HEK293 (cell line): ENCODE results near the gene USP13.
A peak's percentile ranks its signal among the peaks of the same experiment; 100 is the strongest.

Experiments used
- CTCF ChIA-PET: fragments of 350-600 bp; formaldehyde crosslinking; extraction: SDS; loops from one replicate; lab custom pipeline; 2021; ENCODE audit warnings: antibody characterized with exemption; lab: Yijun Ruan, JAX
- POLR2A ChIA-PET: fragments of 300-600 bp; formaldehyde crosslinking; extraction: SDS; loops from one replicate; lab custom pipeline; 2020; ENCODE audit warnings: antibody characterized with exemption, inconsistent platforms; lab: Yijun Ruan, JAX
- H3K27ac ChIP-seq: fragments of 200-500 bp; sonication (Bioruptor generic); 2 replicates; pipeline ENCODE4 v1.5.1; 2014; ENCODE audit warnings: low read depth, low read length, control low read depth, inconsistent platforms; ENCODE audit errors: extremely low read depth
- H3K36me3 ChIP-seq, 2 experiments: fragments of 200-500 bp in 1 of 2; sonication (Bioruptor generic) in 1 of 2; 1 replicate in 1 of 2; 2 replicates in 1 of 2; pipeline ENCODE4 v1.5.1; 2014 to 2017; ENCODE audit warnings: inconsistent platforms in 2 of 2, low read length in 2 of 2; ENCODE audit not compliant: control insufficient read depth in 2 of 2, insufficient read depth in 1 of 2
- H3K4me1 ChIP-seq: fragments of 200-500 bp; sonication (Bioruptor generic); 2 replicates; pipeline ENCODE4 v1.5.1; 2014; ENCODE audit warnings: mild to moderate bottlenecking, low read length, inconsistent platforms; ENCODE audit not compliant: control insufficient read depth, insufficient read depth
- H3K4me3 ChIP-seq: 2 replicates; pipeline ENCODE4 v1.5.1; 2011; ENCODE audit warnings: low read depth, mild to moderate bottlenecking, control low read depth, low read length, moderate library complexity
- H3K9me3 ChIP-seq: fragments of 200-500 bp; sonication (Bioruptor generic); 2 replicates; pipeline ENCODE4 v1.5.1; 2014; ENCODE audit warnings: low read depth, low read length, inconsistent platforms; ENCODE audit not compliant: control insufficient read depth, insufficient read depth
- FEZF1 ChIP-seq: fragments of 450-650 bp; formaldehyde crosslinking; IDR thresholded peaks from 2 replicates; pipeline ENCODE4 v1.5.1; 2016; ENCODE audit warnings: missing biosample characterization, missing genetic modification characterization
- GLIS1 ChIP-seq: fragments of 450-650 bp; formaldehyde crosslinking; IDR thresholded peaks from 2 replicates; pipeline ENCODE4 v1.5.1; 2016; ENCODE audit warnings: missing biosample characterization, missing genetic modification characterization
- HOXA7 ChIP-seq: sonication (generic); formaldehyde crosslinking; IDR thresholded peaks from 2 replicates; pipeline ENCODE4 v1.8.1; 2022; ENCODE audit warnings: missing genetic modification reagents, borderline replicate concordance
- KLF8 ChIP-seq: fragments of 450-650 bp; formaldehyde crosslinking; IDR thresholded peaks from 2 replicates; pipeline ENCODE4 v1.5.1; 2016; ENCODE audit warnings: missing biosample characterization, missing genetic modification characterization
- YY1 ChIP-seq: fragments of 450-650 bp; formaldehyde crosslinking; IDR thresholded peaks from 2 replicates; pipeline ENCODE4 v1.5.1; 2018; ENCODE audit warnings: missing biosample characterization, missing genetic modification characterization
- ZEB2 ChIP-seq: fragments of 450-650 bp; formaldehyde crosslinking; IDR thresholded peaks from 2 replicates; pipeline ENCODE4 v1.5.1; 2016; ENCODE audit warnings: missing biosample characterization, missing genetic modification characterization
- ZFHX2 ChIP-seq: fragments of 450-650 bp; formaldehyde crosslinking; conservative IDR thresholded peaks from 2 replicates; pipeline ENCODE4 v1.5.1; 2016; ENCODE audit warnings: missing biosample characterization, missing genetic modification characterization
- ZFP37 ChIP-seq: fragments of 450-650 bp; formaldehyde crosslinking; IDR thresholded peaks from 2 replicates; pipeline ENCODE4 v1.5.1; 2016; ENCODE audit warnings: missing biosample characterization, missing genetic modification characterization
- ZIC2 ChIP-seq: fragments of 450-650 bp; formaldehyde crosslinking; IDR thresholded peaks from 2 replicates; pipeline ENCODE4 v1.5.1; 2016; ENCODE audit warnings: missing biosample characterization, missing genetic modification characterization
- ZNF19 ChIP-seq: fragments of 450-650 bp; formaldehyde crosslinking; IDR thresholded peaks from 2 replicates; pipeline ENCODE4; 2016; ENCODE audit warnings: missing biosample characterization, missing genetic modification characterization, low read depth
- ZNF2 ChIP-seq: fragments of 450-650 bp; formaldehyde crosslinking; IDR thresholded peaks from 2 replicates; pipeline ENCODE4 v1.5.1; 2016; ENCODE audit warnings: missing biosample characterization, missing genetic modification characterization
- ZNF211 ChIP-seq: fragments of 450-650 bp; formaldehyde crosslinking; IDR thresholded peaks from 2 replicates; pipeline ENCODE4 v1.5.1; 2016; ENCODE audit warnings: low read depth, missing biosample characterization, missing genetic modification characterization
- ZNF248 ChIP-seq: fragments of 450-650 bp; formaldehyde crosslinking; IDR thresholded peaks from 2 replicates; pipeline ENCODE4 v1.5.1; 2017; ENCODE audit warnings: missing biosample characterization, missing genetic modification characterization
- ZNF341 ChIP-seq: fragments of 450-650 bp; formaldehyde crosslinking; IDR thresholded peaks from 2 replicates; pipeline ENCODE4; 2016; ENCODE audit warnings: low read depth, missing biosample characterization, missing genetic modification characterization
- ZNF48 ChIP-seq: fragments of 450-650 bp; formaldehyde crosslinking; IDR thresholded peaks from 2 replicates; pipeline ENCODE4 v1.5.1; 2016; ENCODE audit warnings: missing biosample characterization, missing genetic modification characterization
- ZNF501 ChIP-seq: fragments of 450-650 bp; formaldehyde crosslinking; IDR thresholded peaks from 2 replicates; pipeline ENCODE4 v1.5.1; 2016; ENCODE audit warnings: missing biosample characterization, missing genetic modification characterization
- ZNF530 ChIP-seq: fragments of 450-650 bp; formaldehyde crosslinking; IDR thresholded peaks from 2 replicates; pipeline ENCODE4 v1.5.1; 2016; ENCODE audit warnings: low read depth, missing biosample characterization, missing genetic modification characterization
- ZNF596 ChIP-seq: fragments of 450-650 bp; IDR thresholded peaks from 2 replicates; pipeline ENCODE4 v1.5.0; 2018; ENCODE audit warnings: missing biosample characterization, mild to moderate bottlenecking, missing genetic modification characterization, moderate library complexity
- ZNF701 ChIP-seq: fragments of 450-650 bp; formaldehyde crosslinking; IDR thresholded peaks from 2 replicates; pipeline ENCODE4 v1.5.1; 2016; ENCODE audit warnings: missing biosample characterization, missing genetic modification characterization
- ZNF785 ChIP-seq: fragments of 450-650 bp; formaldehyde crosslinking; IDR thresholded peaks from 2 replicates; pipeline ENCODE4 v1.5.1; 2016; ENCODE audit warnings: missing biosample characterization, missing genetic modification characterization
- ZNF791 ChIP-seq: fragments of 450-650 bp; formaldehyde crosslinking; IDR thresholded peaks from 2 replicates; pipeline ENCODE4 v1.5.1; 2016; ENCODE audit warnings: missing biosample characterization, missing genetic modification characterization
- ZSCAN30 ChIP-seq: fragments of 450-650 bp; IDR thresholded peaks from 2 replicates; pipeline ENCODE4 v1.5.1; 2018; ENCODE audit warnings: missing biosample characterization, mild to moderate bottlenecking, missing genetic modification characterization, moderate library complexity
- TF ChIP-seq, protein P1 (sequence below): sonication (generic); formaldehyde crosslinking; IDR thresholded peaks from 2 replicates; pipeline ENCODE4 v1.8.1; 2022; ENCODE audit warnings: mild to moderate bottlenecking, moderate library complexity, missing genetic modification reagents
- TF ChIP-seq, protein P2 (sequence below): fragments of 450-650 bp; formaldehyde crosslinking; IDR thresholded peaks from 2 replicates; pipeline ENCODE4 v1.5.1; 2016; ENCODE audit warnings: missing biosample characterization, missing genetic modification characterization
- TF ChIP-seq, protein P3 (sequence below): fragments of 450-650 bp; formaldehyde crosslinking; IDR thresholded peaks from 2 replicates; pipeline ENCODE4 v1.5.1; 2016; ENCODE audit warnings: missing biosample characterization, missing genetic modification characterization, borderline replicate concordance
- TF ChIP-seq, protein P4 (sequence below): fragments of 450-650 bp; formaldehyde crosslinking; IDR thresholded peaks from 2 replicates; pipeline ENCODE4 v1.5.1; 2016; ENCODE audit warnings: missing biosample characterization, missing genetic modification characterization
- TF ChIP-seq, protein P5 (sequence below): fragments of 450-650 bp; formaldehyde crosslinking; IDR thresholded peaks from 2 replicates; pipeline ENCODE4 v1.5.1; 2016; ENCODE audit warnings: missing biosample characterization, missing genetic modification characterization
- TF ChIP-seq, protein P6 (sequence below): fragments of 450-650 bp; formaldehyde crosslinking; IDR thresholded peaks from 2 replicates; pipeline ENCODE4 v1.5.1; 2016; ENCODE audit warnings: missing biosample characterization, missing genetic modification characterization

The USP13 gene

DNA sequence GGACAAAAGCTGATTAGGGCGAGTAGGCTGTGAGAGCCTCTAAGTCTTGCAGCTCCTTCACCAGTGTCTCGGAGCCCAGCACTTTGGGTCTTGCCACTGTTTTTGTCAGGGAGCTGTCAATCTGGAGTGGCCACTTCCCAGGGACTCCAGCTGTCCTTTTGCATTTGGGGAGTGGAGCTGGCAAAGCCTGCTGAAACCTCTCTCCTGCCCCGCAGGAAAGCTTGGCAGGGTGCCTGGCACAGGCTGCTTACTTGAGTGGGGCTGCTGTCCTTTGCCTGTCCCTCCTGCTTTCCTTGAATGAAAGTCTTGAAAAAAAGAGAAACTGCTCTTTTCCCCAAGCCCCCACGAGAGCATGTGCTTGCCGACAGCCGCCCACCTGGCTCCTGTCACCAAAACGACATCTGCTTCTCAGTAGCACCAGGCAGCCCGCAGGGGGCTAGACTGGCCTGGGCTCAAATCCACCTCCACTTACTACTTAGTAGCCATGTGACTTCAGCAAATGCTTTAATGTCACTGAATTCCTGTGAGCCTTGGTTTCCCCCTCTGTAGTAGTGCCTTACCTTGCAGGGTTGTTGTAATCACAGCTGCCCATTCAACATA, 13.7 kb downstream of the USP13 start:
- CTCF ChIA-PET: no interaction called here
- Histone ChIP-seq H3K4me1 (no peaks in the 10 kb centered on the region; the same call in 1 of the 2 replicates), H3K36me3 (no peaks in the 10 kb centered on the region), H3K27ac (no peak overlapping the region), H3K9me3 (no peaks in the 10 kb centered on the region), H3K4me3 (no peak overlapping the region)
- POLR2A ChIA-PET: no interaction called here
- TF ChIP-seq ZNF530 (tag by site-specific recombination) (no peak), FEZF1 (tag by site-specific recombination) (peak; percentile 55), GLIS1 (tag by site-specific recombination) (no peak), ZNF785 (tag by site-specific recombination) (no peak), ZNF2 (tag by site-specific recombination) (no peak), HOXA7 (CRISPR knock-in tag) (no peak), ZNF596 (no peak), ZNF48 (no peak), ZIC2 (tag by site-specific recombination) (peak; percentile 65), ZNF341 (tag by site-specific recombination) (peak; percentile 78), ZNF791 (tag by site-specific recombination) (no peak), ZNF19 (tag by site-specific recombination) (no peak), ZNF701 (tag by site-specific recombination) (no peak), ZFHX2 (tag by site-specific recombination) (peak; percentile 43), ZNF248 (tag by site-specific recombination) (no peak), KLF8 (tag by site-specific recombination) (no peak), YY1 (no peak), ZNF501 (tag by site-specific recombination) (no peak), ZNF211 (tag by site-specific recombination) (no peak), ZSCAN30 (tag by site-specific recombination) (no peak), ZEB2 (no peak), ZFP37 (tag by site-specific recombination) (no peak)
- TF ChIP-seq, protein P1, sequence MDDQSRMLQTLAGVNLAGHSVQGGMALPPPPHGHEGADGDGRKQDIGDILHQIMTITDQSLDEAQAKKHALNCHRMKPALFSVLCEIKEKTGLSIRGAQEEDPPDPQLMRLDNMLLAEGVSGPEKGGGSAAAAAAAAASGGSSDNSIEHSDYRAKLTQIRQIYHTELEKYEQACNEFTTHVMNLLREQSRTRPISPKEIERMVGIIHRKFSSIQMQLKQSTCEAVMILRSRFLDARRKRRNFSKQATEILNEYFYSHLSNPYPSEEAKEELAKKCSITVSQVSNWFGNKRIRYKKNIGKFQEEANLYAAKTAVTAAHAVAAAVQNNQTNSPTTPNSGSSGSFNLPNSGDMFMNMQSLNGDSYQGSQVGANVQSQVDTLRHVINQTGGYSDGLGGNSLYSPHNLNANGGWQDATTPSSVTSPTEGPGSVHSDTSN (CRISPR knock-in tag): no peak
- TF ChIP-seq, protein P2, sequence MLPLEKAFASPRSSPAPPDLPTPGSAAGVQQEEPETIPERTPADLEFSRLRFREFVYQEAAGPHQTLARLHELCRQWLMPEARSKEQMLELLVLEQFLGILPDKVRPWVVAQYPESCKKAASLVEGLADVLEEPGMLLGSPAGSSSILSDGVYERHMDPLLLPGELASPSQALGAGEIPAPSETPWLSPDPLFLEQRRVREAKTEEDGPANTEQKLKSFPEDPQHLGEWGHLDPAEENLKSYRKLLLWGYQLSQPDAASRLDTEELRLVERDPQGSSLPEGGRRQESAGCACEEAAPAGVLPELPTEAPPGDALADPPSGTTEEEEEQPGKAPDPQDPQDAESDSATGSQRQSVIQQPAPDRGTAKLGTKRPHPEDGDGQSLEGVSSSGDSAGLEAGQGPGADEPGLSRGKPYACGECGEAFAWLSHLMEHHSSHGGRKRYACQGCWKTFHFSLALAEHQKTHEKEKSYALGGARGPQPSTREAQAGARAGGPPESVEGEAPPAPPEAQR (tag by site-specific recombination): no peak
- TF ChIP-seq, protein P3, sequence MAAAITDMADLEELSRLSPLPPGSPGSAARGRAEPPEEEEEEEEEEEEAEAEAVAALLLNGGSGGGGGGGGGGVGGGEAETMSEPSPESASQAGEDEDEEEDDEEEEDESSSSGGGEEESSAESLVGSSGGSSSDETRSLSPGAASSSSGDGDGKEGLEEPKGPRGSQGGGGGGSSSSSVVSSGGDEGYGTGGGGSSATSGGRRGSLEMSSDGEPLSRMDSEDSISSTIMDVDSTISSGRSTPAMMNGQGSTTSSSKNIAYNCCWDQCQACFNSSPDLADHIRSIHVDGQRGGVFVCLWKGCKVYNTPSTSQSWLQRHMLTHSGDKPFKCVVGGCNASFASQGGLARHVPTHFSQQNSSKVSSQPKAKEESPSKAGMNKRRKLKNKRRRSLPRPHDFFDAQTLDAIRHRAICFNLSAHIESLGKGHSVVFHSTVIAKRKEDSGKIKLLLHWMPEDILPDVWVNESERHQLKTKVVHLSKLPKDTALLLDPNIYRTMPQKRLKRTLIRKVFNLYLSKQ (tag by site-specific recombination): no peak
- TF ChIP-seq, protein P4, sequence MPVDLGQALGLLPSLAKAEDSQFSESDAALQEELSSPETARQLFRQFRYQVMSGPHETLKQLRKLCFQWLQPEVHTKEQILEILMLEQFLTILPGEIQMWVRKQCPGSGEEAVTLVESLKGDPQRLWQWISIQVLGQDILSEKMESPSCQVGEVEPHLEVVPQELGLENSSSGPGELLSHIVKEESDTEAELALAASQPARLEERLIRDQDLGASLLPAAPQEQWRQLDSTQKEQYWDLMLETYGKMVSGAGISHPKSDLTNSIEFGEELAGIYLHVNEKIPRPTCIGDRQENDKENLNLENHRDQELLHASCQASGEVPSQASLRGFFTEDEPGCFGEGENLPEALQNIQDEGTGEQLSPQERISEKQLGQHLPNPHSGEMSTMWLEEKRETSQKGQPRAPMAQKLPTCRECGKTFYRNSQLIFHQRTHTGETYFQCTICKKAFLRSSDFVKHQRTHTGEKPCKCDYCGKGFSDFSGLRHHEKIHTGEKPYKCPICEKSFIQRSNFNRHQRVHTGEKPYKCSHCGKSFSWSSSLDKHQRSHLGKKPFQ (tag by site-specific recombination): no peak
- TF ChIP-seq, protein P5, sequence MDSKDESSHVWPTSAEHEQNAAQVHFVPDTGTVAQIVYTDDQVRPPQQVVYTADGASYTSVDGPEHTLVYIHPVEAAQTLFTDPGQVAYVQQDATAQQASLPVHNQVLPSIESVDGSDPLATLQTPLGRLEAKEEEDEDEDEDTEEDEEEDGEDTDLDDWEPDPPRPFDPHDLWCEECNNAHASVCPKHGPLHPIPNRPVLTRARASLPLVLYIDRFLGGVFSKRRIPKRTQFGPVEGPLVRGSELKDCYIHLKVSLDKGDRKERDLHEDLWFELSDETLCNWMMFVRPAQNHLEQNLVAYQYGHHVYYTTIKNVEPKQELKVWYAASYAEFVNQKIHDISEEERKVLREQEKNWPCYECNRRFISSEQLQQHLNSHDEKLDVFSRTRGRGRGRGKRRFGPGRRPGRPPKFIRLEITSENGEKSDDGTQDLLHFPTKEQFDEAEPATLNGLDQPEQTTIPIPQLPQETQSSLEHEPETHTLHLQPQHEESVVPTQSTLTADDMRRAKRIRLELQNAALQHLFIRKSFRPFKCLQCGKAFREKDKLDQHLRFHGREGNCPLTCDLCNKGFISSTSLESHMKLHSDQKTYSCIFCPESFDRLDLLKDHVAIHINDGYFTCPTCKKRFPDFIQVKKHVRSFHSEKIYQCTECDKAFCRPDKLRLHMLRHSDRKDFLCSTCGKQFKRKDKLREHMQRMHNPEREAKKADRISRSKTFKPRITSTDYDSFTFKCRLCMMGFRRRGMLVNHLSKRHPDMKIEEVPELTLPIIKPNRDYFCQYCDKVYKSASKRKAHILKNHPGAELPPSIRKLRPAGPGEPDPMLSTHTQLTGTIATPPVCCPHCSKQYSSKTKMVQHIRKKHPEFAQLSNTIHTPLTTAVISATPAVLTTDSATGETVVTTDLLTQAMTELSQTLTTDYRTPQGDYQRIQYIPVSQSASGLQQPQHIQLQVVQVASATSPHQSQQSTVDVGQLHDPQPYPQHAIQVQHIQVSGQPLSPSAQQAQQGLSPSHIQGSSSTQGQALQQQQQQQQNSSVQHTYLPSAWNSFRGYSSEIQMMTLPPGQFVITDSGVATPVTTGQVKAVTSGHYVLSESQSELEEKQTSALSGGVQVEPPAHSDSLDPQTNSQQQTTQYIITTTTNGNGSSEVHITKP: no peak
- TF ChIP-seq, protein P6, sequence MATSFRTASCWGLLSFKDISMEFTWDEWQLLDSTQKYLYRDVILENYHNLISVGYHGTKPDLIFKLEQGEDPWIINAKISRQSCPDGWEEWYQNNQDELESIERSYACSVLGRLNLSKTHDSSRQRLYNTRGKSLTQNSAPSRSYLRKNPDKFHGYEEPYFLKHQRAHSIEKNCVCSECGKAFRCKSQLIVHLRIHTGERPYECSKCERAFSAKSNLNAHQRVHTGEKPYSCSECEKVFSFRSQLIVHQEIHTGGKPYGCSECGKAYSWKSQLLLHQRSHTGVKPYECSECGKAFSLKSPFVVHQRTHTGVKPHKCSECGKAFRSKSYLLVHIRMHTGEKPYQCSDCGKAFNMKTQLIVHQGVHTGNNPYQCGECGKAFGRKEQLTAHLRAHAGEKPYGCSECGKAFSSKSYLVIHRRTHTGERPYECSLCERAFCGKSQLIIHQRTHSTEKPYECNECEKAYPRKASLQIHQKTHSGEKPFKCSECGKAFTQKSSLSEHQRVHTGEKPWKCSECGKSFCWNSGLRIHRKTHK (tag by site-specific recombination): no peak
